HepG2 (cell line): Measurements from ENCODE around the gene DDOST. TPM values are rescaled to one million over a fixed set of nuclear protein-coding genes. Genes with fewer than 3 reads are reported as not detected.

Source experiments
- ATAC-seq: fragments of 200-7000 bp; cut with Tn5 transposase; 3 replicates; pipeline ENCODE4 v1.9.1; 2020; ENCODE audit warnings: mild to moderate bottlenecking, moderate library complexity
- BruUV-seq: library from RNA; stranded (reverse); fragments of 400-500 nt; replicated peaks from 2 replicates; lab custom pipeline; 2021; lab: Mats Ljungman, UMichigan
- CTCF ChIA-PET: fragments of 300-600 bp; formaldehyde crosslinking; extraction: SDS; loops from one replicate; lab custom pipeline; 2021; ENCODE audit warnings: low total read pairs, inconsistent platforms, low intra/inter-chr PET ratio; lab: Yijun Ruan, JAX
- POLR2A ChIA-PET: fragments of 350-600 bp; sonication (Branson Sonifier 250); formaldehyde crosslinking; loops from one replicate; lab custom pipeline; 2020; ENCODE audit warnings: antibody characterized with exemption, inconsistent platforms; lab: Yijun Ruan, JAX
- DNase-seq: peaks from one replicate; pipeline ENCODE4 v3.0.0-alpha.2; 2015; ENCODE audit warnings: low spot score
- FAIRE-seq: peaks from 3 replicates; lab custom pipeline; 2011; peaks lifted over from hg19 to GRCh38; lab: Jason Lieb, UNC
- H2AFZ ChIP-seq: one replicate; pipeline ENCODE4 v1.6.1; 2011; ENCODE audit warnings: low read length, inconsistent platforms
- H3K27ac ChIP-seq: fragments of 300-600 bp; 3 replicates; pipeline ENCODE4 v1.8.0; 2011; ENCODE audit warnings: mixed run types, mild to moderate bottlenecking, mixed read lengths, low read length, inconsistent platforms; ENCODE audit not compliant: insufficient read depth; ENCODE audit errors: extremely low read length
- H3K27me3 ChIP-seq, 2 experiments: fragments of 200-600 bp in 1 of 2; 2 replicates in 1 of 2; 3 replicates in 1 of 2; pipeline versions ENCODE4 v1.6.0 to v1.8.0; 2011; ENCODE audit warnings: low read length in 2 of 2, mild to moderate bottlenecking in 2 of 2, moderate library complexity in 2 of 2, inconsistent platforms in 1 of 2; ENCODE audit not compliant: insufficient read depth in 2 of 2, control insufficient read depth in 1 of 2
- H3K36me3 ChIP-seq, 2 experiments: fragments of 200-600 bp in 1 of 2; replicated peaks in 1 of 2; 2 replicates in 1 of 2; 3 replicates in 1 of 2; pipeline versions ENCODE4 v1.5.1 to v1.8.0; 2011; ENCODE audit warnings: low read length in 2 of 2, inconsistent platforms in 1 of 2; ENCODE audit not compliant: insufficient read depth in 2 of 2, control insufficient read depth in 1 of 2
- H3K4me1 ChIP-seq: 2 replicates; pipeline ENCODE4 v1.5.1; 2012; ENCODE audit warnings: low read length, inconsistent platforms; ENCODE audit not compliant: insufficient read depth
- H3K4me2 ChIP-seq: 2 replicates; pipeline ENCODE4 v1.6.0; 2011; ENCODE audit warnings: low read depth, low read length, inconsistent platforms
- H3K4me3 ChIP-seq, 3 experiments: fragments of 200-600 bp in 1 of 3; sonication (generic), shearing (Covaris generic) in 1 of 3; replicated peaks in 1 of 3; 2 replicates each; pipeline ENCODE4 v1.5.1; 2011 to 2016; ENCODE audit warnings: low read length in 3 of 3, inconsistent platforms in 2 of 3, low read depth in 2 of 3, mild to moderate bottlenecking in 2 of 3, control low read depth in 1 of 3, mixed read lengths in 1 of 3; ENCODE audit not compliant: insufficient read depth in 1 of 3
- H3K79me2 ChIP-seq: one replicate; pipeline ENCODE4 v1.6.1; 2011; ENCODE audit warnings: low read length, inconsistent platforms; ENCODE audit not compliant: insufficient read depth
- H3K9ac ChIP-seq: 2 replicates; pipeline ENCODE4 v1.6.0; 2011; ENCODE audit warnings: mild to moderate bottlenecking, low read depth, low read length, inconsistent platforms; ENCODE audit not compliant: insufficient read depth
- H3K9me3 ChIP-seq: 2 replicates; pipeline ENCODE4 v1.5.1; 2012; ENCODE audit warnings: mild to moderate bottlenecking, low read length
- H4K20me1 ChIP-seq: 2 replicates; pipeline ENCODE4 v1.6.0; 2011; ENCODE audit warnings: inconsistent platforms, mild to moderate bottlenecking, low read length, moderate library complexity; ENCODE audit not compliant: insufficient read depth
- AKAP8 ChIP-seq: sonication (generic); formaldehyde crosslinking; IDR thresholded peaks from 2 replicates; pipeline ENCODE4 v1.5.1; 2020; ENCODE audit warnings: mild to moderate bottlenecking, missing genetic modification reagents
- ATF1 ChIP-seq: IDR thresholded peaks from 2 replicates; pipeline ENCODE4 v1.6.1; 2016; ENCODE audit warnings: mild to moderate bottlenecking, control low read depth
- CAMTA2 ChIP-seq: sonication (generic); formaldehyde crosslinking; IDR thresholded peaks from 2 replicates; pipeline ENCODE4 v1.4.0; 2020; ENCODE audit warnings: mild to moderate bottlenecking, missing genetic modification reagents, borderline replicate concordance
- ELF1 ChIP-seq: sonication (generic); formaldehyde crosslinking; IDR thresholded peaks from 2 replicates; pipeline ENCODE4 v1.4.0; 2020; ENCODE audit warnings: missing genetic modification reagents
- FIP1L1 ChIP-seq: fragments of 200-400 bp; formaldehyde crosslinking; IDR thresholded peaks from 2 replicates; pipeline ENCODE4 v1.6.1; 2018; ENCODE audit warnings: low read depth, mild to moderate bottlenecking, low read length, moderate library complexity, borderline replicate concordance; ENCODE audit not compliant: insufficient read depth
- FOXK1 ChIP-seq: sonication (generic); formaldehyde crosslinking; IDR thresholded peaks from 2 replicates; pipeline ENCODE4 v1.4.0; 2020; ENCODE audit warnings: low read depth, missing genetic modification reagents, borderline replicate concordance
- FUBP1 ChIP-seq: sonication (generic); formaldehyde crosslinking; IDR thresholded peaks from 2 replicates; pipeline ENCODE4 v1.5.1; 2020; ENCODE audit warnings: missing genetic modification reagents, mild to moderate bottlenecking, borderline replicate concordance
- HNRNPLL ChIP-seq: fragments of 200-400 bp; formaldehyde crosslinking; IDR thresholded peaks from 2 replicates; pipeline ENCODE4 v1.6.1; 2017; ENCODE audit warnings: mild to moderate bottlenecking, low read depth, low read length; ENCODE audit not compliant: poor library complexity, severe bottlenecking
- IRF1 ChIP-seq: sonication (generic); formaldehyde crosslinking; IDR thresholded peaks from 2 replicates; pipeline ENCODE4 v1.4.0; 2020; ENCODE audit warnings: low read depth, mild to moderate bottlenecking, missing genetic modification reagents
- MTF1 ChIP-seq: sonication (generic); formaldehyde crosslinking; IDR thresholded peaks from 2 replicates; pipeline ENCODE4 v1.5.0; 2020; ENCODE audit warnings: missing genetic modification reagents
- NCOR1 ChIP-seq: fragments of 200-600 bp; sonication (generic); IDR thresholded peaks from 2 replicates; pipeline ENCODE4 v1.7.0; 2017; ENCODE audit warnings: antibody characterized with exemption, low read length, borderline replicate concordance
- NFYC ChIP-seq: IDR thresholded peaks from 2 replicates; pipeline ENCODE4 v1.6.1; 2016; ENCODE audit warnings: missing genetic modification reagents, missing compliant biosample characterization
- RBM39 ChIP-seq: fragments of 200-400 bp; formaldehyde crosslinking; IDR thresholded peaks from one replicate; pipeline ENCODE4 v1.6.1; 2018; ENCODE audit warnings: antibody characterized with exemption, mild to moderate bottlenecking, low read depth, low read length; ENCODE audit not compliant: poor library complexity, severe bottlenecking
- SALL2 ChIP-seq: sonication (generic); formaldehyde crosslinking; IDR thresholded peaks from 2 replicates; pipeline ENCODE4 v1.8.1; 2023; ENCODE audit warnings: mild to moderate bottlenecking, missing genetic modification reagents, inconsistent platforms
- TBL1XR1 ChIP-seq: fragments of 150-350 bp; IDR thresholded peaks from 2 replicates; pipeline ENCODE4 v1.6.1; 2014; ENCODE audit warnings: borderline replicate concordance, low read length; ENCODE audit not compliant: partially characterized antibody
- ZBTB37 ChIP-seq: sonication (generic); formaldehyde crosslinking; IDR thresholded peaks from 2 replicates; pipeline ENCODE4 v1.4.0; 2020; ENCODE audit warnings: mild to moderate bottlenecking, missing genetic modification reagents
- ZNF496 ChIP-seq: sonication (generic); formaldehyde crosslinking; IDR thresholded peaks from 2 replicates; pipeline ENCODE4 v1.8.1; 2023; ENCODE audit warnings: mild to moderate bottlenecking, moderate library complexity, missing genetic modification reagents; ENCODE audit not compliant: insufficient replicate concordance
- ZNF629 ChIP-seq: sonication (generic); formaldehyde crosslinking; conservative IDR thresholded peaks from 2 replicates; pipeline ENCODE4 v1.5.0; 2020; ENCODE audit warnings: missing genetic modification reagents
- ZNF713 ChIP-seq: sonication (generic); formaldehyde crosslinking; IDR thresholded peaks from 2 replicates; pipeline ENCODE4 v1.4.0; 2020; ENCODE audit warnings: mild to moderate bottlenecking, missing genetic modification reagents
- WGBS: methylation state at CpG from one replicate; pipeline ENCODE4 v1.1.6; 2017; ENCODE audit warnings: low lambda C conversion rate; 5-methylcytosine and 5-hydroxymethylcytosine counted together
- in situ Hi-C: cut with HindIII; loops from 2 replicates; pipeline ENCODE4 v1.10.0; 2017; ENCODE audit warnings: low pct_unique_long_range_greater_than_20kb; ENCODE audit not compliant: extremely low pct_ligation_motif_present
- intact Hi-C: fragments of 100-400 bp; cut with micrococcal nuclease; formaldehyde crosslinking; loops from one replicate; pipeline ENCODE4 v1.10.0; 2022; ENCODE audit not compliant: unreplicated experiment
- polyA plus RNA-seq, 8 experiments: library from polyadenylated mRNA; depleted of rRNA in 3 of 8; stranded (reverse) in 7 of 8; unstranded in 1 of 8; fragments of >200 nt; fragmentation: Illumina TruSeq in 4 of 8; extraction: Trizol in 4 of 8; gene quantifications; 2 replicates each; pipeline versions ENCODE4 v1.2.1 to v1.2.3, GENCODE V29; 2011 to 2016; ENCODE audit warnings: low read depth in 4 of 8, missing spikeins in 1 of 8, mixed read lengths in 1 of 8; ENCODE audit not compliant: insufficient read depth in 1 of 8
- total RNA-seq, 5 experiments: library from RNA; depleted of rRNA; stranded (reverse); fragments of >200 nt; fragmentation: Illumina TruSeq; extraction: Trizol; gene quantifications; 2 replicates each; pipeline ENCODE4 v1.2.3, GENCODE V29; 2016; ENCODE audit warnings: low read depth in 1 of 5
- TF ChIP-seq, protein P1 (sequence below): sonication (generic); formaldehyde crosslinking; IDR thresholded peaks from 2 replicates; pipeline ENCODE4 v1.9.0; 2022; ENCODE audit warnings: low read depth, missing genetic modification reagents

DDOST gene
- total and polyA plus RNA-seq, 2 of the 13 experiments (the other 11 are each of a cell fraction or from before 2014, with no cell fraction given), result 335 to 494 TPM

DNA sequence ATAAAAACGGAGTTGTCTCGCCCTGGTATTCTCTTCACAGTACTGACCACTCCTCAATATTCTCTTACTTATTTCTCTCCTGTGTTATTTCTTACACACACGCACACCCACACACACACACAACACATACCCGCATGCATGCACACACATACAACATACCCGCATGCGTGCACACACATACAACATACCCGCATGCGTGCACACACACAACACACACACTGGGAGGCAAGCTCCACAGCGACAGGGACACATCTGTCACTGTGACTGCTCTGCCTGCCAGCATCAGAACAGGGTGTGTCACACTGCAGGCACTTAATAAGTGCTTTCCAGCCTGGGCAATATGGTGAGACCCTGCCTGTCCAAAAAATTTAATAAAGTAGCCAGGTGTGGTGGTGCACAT lies 20.8 kb upstream of the DDOST start:
- Histone ChIP-seq H3K79me2 (no peaks in the 10 kb centered on the region), H3K9ac (no peak overlapping the region), H4K20me1 (no peaks in the 10 kb centered on the region), H3K4me1 (peaks cover 30% of the 10 kb centered on the region), H2AFZ (no peak overlapping the region), H3K9me3 (no peaks in the 10 kb centered on the region), H3K27me3 (peaks cover 2 to 49% of the 10 kb centered on the region in 2 experiments; a peak in 4 of 5 replicates), H3K27ac (no peak overlapping the region), H3K4me3 (no peak overlapping the region), H3K36me3 (no peaks in the 10 kb centered on the region), H3K4me2 (no peak overlapping the region)
- FAIRE-seq (no peak), DNase-seq (no peak), ATAC-seq (no peak)
- TF ChIP-seq, protein P1, sequence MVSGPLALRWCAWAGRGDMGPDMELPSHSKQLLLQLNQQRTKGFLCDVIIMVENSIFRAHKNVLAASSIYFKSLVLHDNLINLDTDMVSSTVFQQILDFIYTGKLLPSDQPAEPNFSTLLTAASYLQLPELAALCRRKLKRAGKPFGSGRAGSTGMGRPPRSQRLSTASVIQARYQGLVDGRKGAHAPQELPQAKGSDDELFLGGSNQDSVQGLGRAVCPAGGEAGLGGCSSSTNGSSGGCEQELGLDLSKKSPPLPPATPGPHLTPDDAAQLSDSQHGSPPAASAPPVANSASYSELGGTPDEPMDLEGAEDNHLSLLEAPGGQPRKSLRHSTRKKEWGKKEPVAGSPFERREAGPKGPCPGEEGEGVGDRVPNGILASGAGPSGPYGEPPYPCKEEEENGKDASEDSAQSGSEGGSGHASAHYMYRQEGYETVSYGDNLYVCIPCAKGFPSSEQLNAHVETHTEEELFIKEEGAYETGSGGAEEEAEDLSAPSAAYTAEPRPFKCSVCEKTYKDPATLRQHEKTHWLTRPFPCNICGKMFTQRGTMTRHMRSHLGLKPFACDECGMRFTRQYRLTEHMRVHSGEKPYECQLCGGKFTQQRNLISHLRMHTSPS (CRISPR knock-in tag), result no peak
- TF ChIP-seq FUBP1 (CRISPR knock-in tag) (no peak), HNRNPLL (no peak), NCOR1 (no peak), RBM39 (no peak), MTF1 (CRISPR knock-in tag) (no peak), NFYC (CRISPR knock-in tag) (no peak), SALL2 (CRISPR knock-in tag) (no peak), ZBTB37 (CRISPR knock-in tag) (no peak), IRF1 (CRISPR knock-in tag) (no peak), FOXK1 (no peak), AKAP8 (CRISPR knock-in tag) (no peak), CAMTA2 (CRISPR knock-in tag) (no peak), ATF1 (CRISPR knock-in tag) (no peak), ZNF496 (no peak), TBL1XR1 (no peak), FIP1L1 (no peak), ELF1 (CRISPR knock-in tag) (no peak), ZNF713 (CRISPR knock-in tag) (no peak), ZNF629 (CRISPR knock-in tag) (no peak)
- CTCF ChIA-PET, result no interaction called here
- intact Hi-C loops (no loop called here), in situ Hi-C loops (no loop called here)
- BruUV-seq, result no TSS peak
- WGBS, result 52% methylated on average over 9 of the region's 9 CpGs
- POLR2A ChIA-PET, result no interaction called here
